Keratinocyte (primary cell): ENCODE measurements around the gene FLVCR1. TPM values are rescaled to one million over a fixed set of nuclear protein-coding genes. Genes with fewer than 3 reads are reported as not detected.

ENCODE experiments used
- DNase-seq: peaks from one replicate; pipeline ENCODE4 v3.0.0-alpha.2; 2011; ENCODE audit warnings: low read depth, missing footprints, low spot score
- FAIRE-seq: peaks from 2 replicates; lab custom pipeline; 2011; peaks lifted over from hg19 to GRCh38; lab: Jason Lieb, UNC
- H2AFZ ChIP-seq: 2 replicates; pipeline ENCODE4 v1.6.0; 2012; ENCODE audit warnings: low read length, control low read depth, inconsistent platforms; ENCODE audit not compliant: control insufficient read depth
- H3K27ac ChIP-seq: 2 replicates; pipeline ENCODE4 v1.5.1; 2011; ENCODE audit warnings: low read length; ENCODE audit not compliant: control insufficient read depth, insufficient read depth
- H3K27me3 ChIP-seq: 3 replicates; pipeline ENCODE4 v1.6.0; 2011; ENCODE audit warnings: low read length; ENCODE audit not compliant: control insufficient read depth, insufficient read depth; ENCODE audit errors: extremely low read depth
- H3K36me3 ChIP-seq, 2 experiments: 2 replicates in 1 of 2; 3 replicates in 1 of 2; pipeline ENCODE4 v1.5.1; 2011; ENCODE audit warnings: low read length in 2 of 2, mild to moderate bottlenecking in 1 of 2; ENCODE audit not compliant: control insufficient read depth in 2 of 2, insufficient read depth in 2 of 2; ENCODE audit errors: extremely low read depth in 1 of 2
- H3K4me1 ChIP-seq: 3 replicates; pipeline ENCODE4 v1.5.1; 2011; ENCODE audit warnings: low read length; ENCODE audit not compliant: control insufficient read depth, insufficient read depth; ENCODE audit errors: extremely low read depth
- H3K4me2 ChIP-seq: 3 replicates; pipeline ENCODE4 v1.6.0; 2011; ENCODE audit warnings: low read depth, low read length; ENCODE audit not compliant: control insufficient read depth, insufficient read depth; ENCODE audit errors: extremely low read depth
- H3K4me3 ChIP-seq, 3 experiments: fragments of 200-600 bp in 1 of 3; sonication (generic) in 1 of 3; 2 replicates in 2 of 3; 3 replicates in 1 of 3; pipeline ENCODE4 v1.5.1; 2011 to 2016; ENCODE audit warnings: low read length in 3 of 3, mild to moderate bottlenecking in 3 of 3, control low read depth in 2 of 3, inconsistent platforms in 1 of 3, low read depth in 1 of 3, mixed read lengths in 1 of 3, mixed run types in 1 of 3, moderate library complexity in 1 of 3; ENCODE audit not compliant: control insufficient read depth in 2 of 3, insufficient read depth in 2 of 3; ENCODE audit errors: extremely low read depth in 1 of 3
- H3K79me2 ChIP-seq: 2 replicates; pipeline ENCODE4 v1.6.0; 2012; ENCODE audit warnings: low read length; ENCODE audit not compliant: control insufficient read depth, insufficient read depth
- H3K9ac ChIP-seq: 3 replicates; pipeline ENCODE4 v1.6.0; 2011; ENCODE audit warnings: low read length; ENCODE audit not compliant: control insufficient read depth, insufficient read depth; ENCODE audit errors: extremely low read depth
- H3K9me1 ChIP-seq: 3 replicates; pipeline ENCODE4 v1.6.0; 2011; ENCODE audit warnings: low read length; ENCODE audit not compliant: control insufficient read depth, insufficient read depth; ENCODE audit errors: extremely low read depth
- H3K9me3 ChIP-seq: 2 replicates; pipeline ENCODE4 v1.5.1; 2012; ENCODE audit warnings: low read depth, low read length; ENCODE audit not compliant: control insufficient read depth
- H4K20me1 ChIP-seq: 3 replicates; pipeline ENCODE4 v1.6.0; 2011; ENCODE audit warnings: low read length; ENCODE audit not compliant: control insufficient read depth, insufficient read depth; ENCODE audit errors: extremely low read depth
- CTCF ChIP-seq, 3 experiments: IDR thresholded peaks in 1 of 3; conservative IDR thresholded peaks in 1 of 3; optimal IDR thresholded peaks in 1 of 3; 2 replicates in 2 of 3; 3 replicates in 1 of 3; pipeline versions ENCODE3 to v1.5.1; 2011; ENCODE audit warnings: low read length in 3 of 3, mild to moderate bottlenecking in 3 of 3, moderate library complexity in 2 of 3, control low read depth in 1 of 3, inconsistent platforms in 1 of 3; ENCODE audit not compliant: insufficient read depth in 2 of 3; ENCODE audit errors: extremely low read depth in 1 of 3
- EZH2 ChIP-seq: IDR thresholded peaks from one replicate; pipeline ENCODE4 v1.6.1; 2012; ENCODE audit warnings: inconsistent platforms, mild to moderate bottlenecking, low read length, moderate library complexity
- dilution Hi-C: fragments of 300-500 bp; cut with MboI; formaldehyde crosslinking; loops from one replicate; pipeline ENCODE4 v1.7.0; 2020; ENCODE audit warnings: low sequenced_read_pairs; ENCODE audit not compliant: extremely low pct_ligation_motif_present
- polyA plus RNA-seq, 5 experiments: library from polyadenylated mRNA; depleted of rRNA in 3 of 5; stranded (reverse) in 3 of 5; stranded (forward) in 1 of 5; unstranded in 1 of 5; fragments of >200 nt; gene quantifications; 1 replicate in 1 of 5; 2 replicates in 3 of 5; 3 replicates in 1 of 5; pipeline versions ENCODE4 v1.2.1 to v1.2.3, GENCODE V29; 2011 to 2012; ENCODE audit warnings: missing spikeins in 2 of 5, low read depth in 1 of 5, low replicate concordance in 1 of 5

FLVCR1 gene
- polyA plus RNA-seq, 1 donor (not counting 4 experiments of a cell fraction or from before 2014, with no cell fraction given): 6.4 TPM

DNA sequence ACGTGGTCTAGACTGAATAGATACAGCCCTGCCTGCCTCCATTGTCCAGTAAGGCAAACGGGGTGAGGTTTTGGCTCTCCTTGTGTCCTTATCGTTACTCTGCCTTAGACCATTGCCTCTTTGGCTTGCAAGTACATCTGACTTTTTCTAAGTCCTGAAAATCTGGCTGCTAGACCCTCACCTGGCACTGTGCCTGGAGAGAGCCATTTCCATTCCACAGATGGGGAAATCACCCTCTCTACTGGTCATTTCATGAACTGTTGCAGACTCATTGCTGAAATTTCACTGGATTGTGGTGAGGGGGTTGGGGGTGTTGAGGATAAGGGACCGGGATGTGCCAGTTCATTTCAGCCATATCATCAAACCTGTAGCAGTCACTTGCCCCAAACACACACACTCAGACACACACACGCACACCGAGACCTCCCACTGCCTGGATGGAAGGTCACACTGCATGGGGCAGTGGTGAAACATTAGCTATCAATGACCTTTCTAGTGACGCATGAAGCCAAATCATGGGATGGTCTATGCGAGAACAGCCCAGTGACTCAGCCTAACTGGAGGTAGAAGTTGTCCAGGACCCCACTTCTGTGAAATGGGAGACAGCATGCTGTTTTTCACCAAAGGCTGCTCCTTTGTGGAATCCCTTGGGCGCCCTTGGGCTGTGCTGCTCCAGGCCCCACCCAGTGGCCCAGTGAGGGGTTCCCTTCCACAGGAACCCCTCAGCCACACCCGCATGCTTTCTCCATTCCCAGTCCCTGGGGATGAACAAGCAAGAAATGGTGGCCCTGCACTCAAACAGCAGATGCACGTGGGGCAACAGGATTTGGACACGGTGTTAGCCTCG is 57.4 kb downstream of the FLVCR1 start:
- TF ChIP-seq CTCF (optimal IDR thresholded peaks at IDR 0.05 in 1 of 3, IDR thresholded peaks at IDR 0.05 in 1 of 3, conservative IDR thresholded peaks at IDR 0.05 in 1 of 3; ENCODE audit: extremely low read depth in 1 of 3, insufficient read depth in 2 of 3, low read length in 3 of 3) (peak in 2 of 3 experiments; percentile 17 to 22), EZH2 (no peak)
- DNase-seq: no peak
- no peaks in the 10 kb centered on the region for H3K4me1 ChIP-seq
- no peak overlapping the region for H3K4me3 ChIP-seq
- H3K9me3 ChIP-seq: no peaks in the 10 kb centered on the region
- no peak overlapping the region for H2AFZ ChIP-seq
- no peak overlapping the region for H3K9ac ChIP-seq
- dilution Hi-C loops: no loop called here
- no peaks in the 10 kb centered on the region for H4K20me1 ChIP-seq
- H3K9me1 ChIP-seq: no peaks in the 10 kb centered on the region
- H3K27ac ChIP-seq: no peak overlapping the region
- FAIRE-seq: no peak
- H3K4me2 ChIP-seq: no peak overlapping the region
- no peaks in the 10 kb centered on the region for H3K79me2 ChIP-seq
- no peaks in the 10 kb centered on the region for H3K36me3 ChIP-seq
- H3K27me3 ChIP-seq: no peaks in the 10 kb centered on the region

DNA sequence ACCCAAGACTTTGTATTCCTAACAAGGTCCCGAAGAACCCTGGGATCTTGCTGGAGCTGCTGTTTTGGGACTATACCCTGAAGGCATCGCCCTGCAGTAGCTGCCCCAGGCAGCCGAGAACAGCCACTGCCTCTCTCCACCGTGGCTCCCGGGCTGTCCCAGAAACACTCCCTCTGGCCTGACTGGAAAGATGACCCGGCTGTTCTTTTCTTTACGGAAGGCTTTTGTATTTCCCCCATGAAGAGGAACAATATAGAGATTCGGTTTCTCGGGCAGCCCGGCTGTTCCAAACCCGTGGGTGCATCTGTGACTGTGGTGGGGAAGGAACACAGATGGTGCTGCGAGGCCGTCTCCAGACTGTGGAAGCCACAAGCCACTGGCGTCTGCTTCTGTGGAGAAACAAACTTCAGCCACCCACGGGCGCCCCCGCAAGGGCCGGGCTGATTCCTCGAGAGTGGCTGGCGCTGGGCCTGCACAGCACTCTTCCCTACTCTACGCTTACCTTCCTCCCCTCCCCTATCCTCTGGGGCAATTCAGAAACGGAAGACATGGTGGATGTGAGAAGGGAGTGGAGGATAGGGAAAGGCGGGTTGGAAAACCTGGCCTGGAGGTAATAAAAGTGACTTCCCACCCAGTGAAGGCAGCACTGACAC is 58.5 kb downstream of the FLVCR1 start:
- TF ChIP-seq CTCF (optimal IDR thresholded peaks at IDR 0.05 in 1 of 3, IDR thresholded peaks at IDR 0.05 in 1 of 3, conservative IDR thresholded peaks at IDR 0.05 in 1 of 3; ENCODE audit: extremely low read depth in 1 of 3, insufficient read depth in 2 of 3, low read length in 3 of 3) (no peak), EZH2 (no peak)
- Histone ChIP-seq H3K9me3 (no peaks in the 10 kb centered on the region), H3K79me2 (no peaks in the 10 kb centered on the region), H3K4me1 (no peaks in the 10 kb centered on the region), H3K9ac (no peak overlapping the region), H3K27ac (no peak overlapping the region), H3K36me3 (no peaks in the 10 kb centered on the region), H3K9me1 (no peaks in the 10 kb centered on the region), H3K27me3 (no peaks in the 10 kb centered on the region), H3K4me2 (peak overlapping the region; percentile 27), H2AFZ (peak overlapping the region; percentile 73), H4K20me1 (no peaks in the 10 kb centered on the region), H3K4me3 (peak overlapping the region in 1 of 3 experiments; percentile 34)
- FAIRE-seq (no peak), DNase-seq (no peak)
- dilution Hi-C loops: no loop called here
